ENCODE data around the gene NPB.

DNA sequence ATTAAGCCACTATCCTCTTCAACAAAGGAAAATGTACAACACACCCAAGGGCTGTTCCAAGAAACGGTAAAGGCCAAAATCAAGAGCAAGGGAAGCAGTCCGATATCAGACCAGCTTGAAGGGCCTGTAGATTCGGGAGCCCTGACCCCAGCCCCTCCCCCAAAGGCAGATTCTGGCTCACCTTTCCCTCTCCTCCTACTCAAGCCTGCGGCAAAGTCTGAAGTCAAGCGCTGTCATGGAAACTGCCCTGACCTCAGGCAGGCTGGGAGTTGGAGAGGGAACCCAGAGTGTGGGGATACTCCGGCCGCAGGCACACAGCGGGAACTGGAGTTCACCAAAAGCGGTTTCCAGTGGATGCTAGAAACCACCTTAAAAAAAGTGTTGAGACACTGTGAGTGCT, 12.4 kb upstream of the NPB start:
- TF ChIP-seq, protein P1, sequence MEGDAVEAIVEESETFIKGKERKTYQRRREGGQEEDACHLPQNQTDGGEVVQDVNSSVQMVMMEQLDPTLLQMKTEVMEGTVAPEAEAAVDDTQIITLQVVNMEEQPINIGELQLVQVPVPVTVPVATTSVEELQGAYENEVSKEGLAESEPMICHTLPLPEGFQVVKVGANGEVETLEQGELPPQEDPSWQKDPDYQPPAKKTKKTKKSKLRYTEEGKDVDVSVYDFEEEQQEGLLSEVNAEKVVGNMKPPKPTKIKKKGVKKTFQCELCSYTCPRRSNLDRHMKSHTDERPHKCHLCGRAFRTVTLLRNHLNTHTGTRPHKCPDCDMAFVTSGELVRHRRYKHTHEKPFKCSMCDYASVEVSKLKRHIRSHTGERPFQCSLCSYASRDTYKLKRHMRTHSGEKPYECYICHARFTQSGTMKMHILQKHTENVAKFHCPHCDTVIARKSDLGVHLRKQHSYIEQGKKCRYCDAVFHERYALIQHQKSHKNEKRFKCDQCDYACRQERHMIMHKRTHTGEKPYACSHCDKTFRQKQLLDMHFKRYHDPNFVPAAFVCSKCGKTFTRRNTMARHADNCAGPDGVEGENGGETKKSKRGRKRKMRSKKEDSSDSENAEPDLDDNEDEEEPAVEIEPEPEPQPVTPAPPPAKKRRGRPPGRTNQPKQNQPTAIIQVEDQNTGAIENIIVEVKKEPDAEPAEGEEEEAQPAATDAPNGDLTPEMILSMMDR (IDR thresholded peaks at IDR 0.05) = no peak
- TF ChIP-seq POLR2A (IDR thresholded peaks at IDR 0.05) = no peak

All from adrenal gland (tissue), 5 donors.